H1 (cell line): ENCODE results near the gene CACNB4. TPM values are rescaled to one million over a fixed set of nuclear protein-coding genes. Genes with fewer than 3 reads are reported as not detected.

Experiments
- CTCF ChIA-PET: fragments of 300-600 bp; sonication (Branson Sonifier 250); formaldehyde crosslinking; loops from one replicate; lab custom pipeline; 2021; ENCODE audit not compliant: partially characterized antibody; lab: Charles Lee
- POLR2A ChIA-PET: fragments of 300-600 bp; sonication (Branson Sonifier 250); formaldehyde crosslinking; loops from one replicate; lab custom pipeline; 2021; ENCODE audit warnings: inconsistent platforms; ENCODE audit not compliant: partially characterized antibody; lab: Charles Lee
- DNase-seq, 2 experiments: peaks; one replicate each; pipeline versions ENCODE4 v3.0.0 to v3.0.0-alpha.2; 2010 to 2022; ENCODE audit warnings: low spot score in 2 of 2, low read depth in 1 of 2, mixed read lengths in 1 of 2
- FAIRE-seq: peaks from 2 replicates; lab custom pipeline; 2011; peaks lifted over from hg19 to GRCh38; lab: Jason Lieb, UNC
- H2AFZ ChIP-seq: 2 replicates; pipeline ENCODE4 v1.8.1; 2012; ENCODE audit warnings: low read length, inconsistent platforms
- H2AK5ac ChIP-seq: 2 replicates; pipeline ENCODE4 v1.6.1; 2013; ENCODE audit warnings: low read depth, low read length
- H2BK120ac ChIP-seq: replicated peaks from 2 replicates; pipeline ENCODE3; 2013; ENCODE audit warnings: low read depth, low read length, inconsistent platforms
- H2BK12ac ChIP-seq: 2 replicates; pipeline ENCODE4 v1.6.1; 2013; ENCODE audit warnings: low read depth, low read length
- H2BK15ac ChIP-seq: 2 replicates; pipeline ENCODE4 v1.6.1; 2013; ENCODE audit warnings: low read length
- H2BK20ac ChIP-seq: 2 replicates; pipeline ENCODE4 v1.6.1; 2013; ENCODE audit warnings: low read length
- H2BK5ac ChIP-seq: 2 replicates; pipeline ENCODE4 v1.6.1; 2013; ENCODE audit warnings: low read depth, low read length
- H3K14ac ChIP-seq: 2 replicates; pipeline ENCODE4 v1.6.1; 2013; ENCODE audit warnings: inconsistent platforms; ENCODE audit not compliant: insufficient read length
- H3K18ac ChIP-seq: 2 replicates; pipeline ENCODE4 v1.6.1; 2013; ENCODE audit warnings: low read length; ENCODE audit errors: extremely low read depth
- H3K23ac ChIP-seq: 2 replicates; pipeline ENCODE4 v1.6.1; 2013; ENCODE audit warnings: inconsistent platforms; ENCODE audit not compliant: insufficient read length
- H3K23me2 ChIP-seq: 2 replicates; pipeline ENCODE4 v1.6.1; 2013; ENCODE audit warnings: low read depth, low read length
- H3K27ac ChIP-seq: 2 replicates; pipeline ENCODE4 v1.6.1; 2011; ENCODE audit warnings: low read depth, low read length, inconsistent platforms
- H3K27me3 ChIP-seq, 4 experiments: replicated peaks in 1 of 4; 1 replicate in 1 of 4; 2 replicates in 3 of 4; pipeline versions ENCODE4 v1.6.1 to v1.8.1; 2011 to 2013; ENCODE audit warnings: low read length in 3 of 4, mild to moderate bottlenecking in 3 of 4, inconsistent platforms in 2 of 4, mixed read lengths in 2 of 4, moderate library complexity in 1 of 4; ENCODE audit not compliant: control insufficient read depth in 3 of 4, insufficient read depth in 3 of 4; ENCODE audit errors: extremely low read depth in 1 of 4
- H3K36me3 ChIP-seq, 4 experiments: 2 replicates each; pipeline versions ENCODE4 v1.6.1 to v1.8.1; 2011 to 2013; ENCODE audit warnings: mild to moderate bottlenecking in 4 of 4, low read length in 3 of 4, moderate library complexity in 2 of 4, control low read depth in 1 of 4, inconsistent platforms in 1 of 4; ENCODE audit not compliant: insufficient read depth in 4 of 4, control insufficient read depth in 2 of 4
- H3K4ac ChIP-seq: replicated peaks from 2 replicates; pipeline ENCODE3; 2013; ENCODE audit warnings: low read length, low read depth, mixed read lengths, inconsistent platforms; ENCODE audit not compliant: insufficient read length
- H3K4me1 ChIP-seq, 4 experiments: replicated peaks in 1 of 4; 1 replicate in 1 of 4; 2 replicates in 3 of 4; pipeline versions ENCODE4 v1.6.1 to v1.8.1; 2011 to 2013; ENCODE audit warnings: low read length in 3 of 4, inconsistent platforms in 2 of 4, mixed read lengths in 1 of 4; ENCODE audit not compliant: insufficient read depth in 4 of 4, control insufficient read depth in 3 of 4
- H3K4me2 ChIP-seq, 2 experiments: 2 replicates each; pipeline versions ENCODE4 v1.6.1 to v1.8.1; 2011 to 2013; ENCODE audit warnings: low read depth in 2 of 2, low read length in 2 of 2, control low read depth in 1 of 2, inconsistent platforms in 1 of 2, mild to moderate bottlenecking in 1 of 2; ENCODE audit not compliant: insufficient read depth in 1 of 2
- H3K4me3 ChIP-seq, 4 experiments: fragments of 200-600, 300-600 bp in 1 of 4; sonication (generic), shearing (Covaris generic), sonication (Bioruptor Twin) in 1 of 4; 2 replicates each; pipeline versions ENCODE4 v1.5.1 to v1.8.1; 2011 to 2016; ENCODE audit warnings: low read length in 4 of 4, low read depth in 3 of 4, control low read depth in 2 of 4, inconsistent platforms in 2 of 4, mild to moderate bottlenecking in 2 of 4, mixed read lengths in 1 of 4, moderate library complexity in 1 of 4; ENCODE audit not compliant: insufficient read depth in 2 of 4; ENCODE audit errors: extremely low read depth in 1 of 4
- H3K56ac ChIP-seq: replicated peaks from 2 replicates; pipeline ENCODE3; 2013; ENCODE audit warnings: low read depth, mild to moderate bottlenecking, mixed read lengths, low read length, inconsistent platforms; ENCODE audit not compliant: insufficient read length
- H3K79me1 ChIP-seq: 2 replicates; pipeline ENCODE4 v1.6.1; 2013; ENCODE audit warnings: low read depth, low read length, control low read depth
- H3K79me2 ChIP-seq, 2 experiments: 2 replicates each; pipeline versions ENCODE4 v1.6.1 to v1.8.1; 2012 to 2013; ENCODE audit warnings: low read length in 2 of 2, mild to moderate bottlenecking in 2 of 2, inconsistent platforms in 1 of 2; ENCODE audit not compliant: insufficient read depth in 2 of 2, control insufficient read depth in 1 of 2
- H3K9ac ChIP-seq, 4 experiments: replicated peaks in 1 of 4; 1 replicate in 1 of 4; 2 replicates in 3 of 4; pipeline versions ENCODE4 v1.6.1 to v1.8.1; 2011 to 2013; ENCODE audit warnings: low read depth in 3 of 4, low read length in 3 of 4, control low read depth in 2 of 4, mild to moderate bottlenecking in 2 of 4, moderate library complexity in 2 of 4, inconsistent platforms in 1 of 4; ENCODE audit errors: extremely low read depth in 1 of 4
- H3K9me3 ChIP-seq, 2 experiments: 2 replicates each; pipeline versions ENCODE4 v1.6.1 to v1.8.1; 2012 to 2013; ENCODE audit warnings: mild to moderate bottlenecking in 2 of 2, moderate library complexity in 2 of 2, control low read depth in 1 of 2, inconsistent platforms in 1 of 2, low read depth in 1 of 2, low read length in 1 of 2, mixed read lengths in 1 of 2; ENCODE audit not compliant: insufficient read depth in 2 of 2
- H4K20me1 ChIP-seq, 2 experiments: replicated peaks in 1 of 2; 2 replicates each; pipeline versions ENCODE3 to v1.8.1; 2011 to 2013; ENCODE audit warnings: inconsistent platforms in 2 of 2, low read length in 2 of 2, mild to moderate bottlenecking in 1 of 2; ENCODE audit not compliant: insufficient read depth in 2 of 2, control insufficient read depth in 1 of 2
- H4K5ac ChIP-seq: 2 replicates; pipeline ENCODE4 v1.6.1; 2013; ENCODE audit warnings: low read length, low read depth, mixed read lengths, inconsistent platforms; ENCODE audit not compliant: insufficient read length
- H4K8ac ChIP-seq: 2 replicates; pipeline ENCODE4 v1.8.0; 2013; ENCODE audit warnings: mild to moderate bottlenecking, moderate library complexity, low read length, inconsistent platforms; ENCODE audit not compliant: insufficient read depth; ENCODE audit errors: extremely low read depth
- H4K91ac ChIP-seq: replicated peaks from 2 replicates; pipeline ENCODE3; 2013; ENCODE audit warnings: low read length, mixed read lengths, inconsistent platforms; ENCODE audit not compliant: insufficient read length
- BCL11A ChIP-seq, 2 experiments: IDR thresholded peaks; one replicate each; pipeline ENCODE4 v1.6.1; 2011; ENCODE audit warnings: low read depth in 2 of 2, low read length in 2 of 2, mild to moderate bottlenecking in 2 of 2
- FOSL1 ChIP-seq: IDR thresholded peaks from 2 replicates; pipeline ENCODE4 v1.6.1; 2011; ENCODE audit warnings: mild to moderate bottlenecking, low read depth, low read length, moderate library complexity; ENCODE audit not compliant: insufficient read depth
- SP2 ChIP-seq: IDR thresholded peaks from 2 replicates; pipeline ENCODE4 v1.6.1; 2012; ENCODE audit warnings: mild to moderate bottlenecking, low read length, inconsistent platforms
- TEAD4 ChIP-seq: IDR thresholded peaks from 2 replicates; pipeline ENCODE4 v1.6.1; 2012; ENCODE audit warnings: low read depth, low read length, inconsistent platforms, mixed read lengths
- WGBS, 2 experiments: shearing (Covaris generic) in 1 of 2; methylation state at CpG; one replicate each; pipeline versions ENCODE4 v1.1.6 to v1.1.7; 2013 to 2015; ENCODE audit warnings: low lambda C conversion rate in 2 of 2, mixed read lengths in 2 of 2, inconsistent platforms in 1 of 2, low coverage in 1 of 2, missing lambda C conversion rate in 1 of 2; ENCODE audit not compliant: insufficient replicate concordance in 2 of 2, insufficient coverage in 1 of 2, insufficient read length in 1 of 2; ENCODE audit errors: extremely low coverage in 1 of 2, missing lambda C conversion rate in 1 of 2; 5-methylcytosine and 5-hydroxymethylcytosine counted together
- polyA plus RNA-seq, 7 experiments: library from polyadenylated mRNA; depleted of rRNA in 3 of 7; stranded (reverse) in 5 of 7; unstranded in 2 of 7; fragments of >200 nt in 5 of 7; fragments of 200-250 nt in 2 of 7; gene quantifications; 1 replicate in 5 of 7; 2 replicates in 1 of 7; 4 replicates in 1 of 7; pipeline versions ENCODE4 v1.2.1 to v1.2.3, GENCODE V29; 2011 to 2013; ENCODE audit warnings: missing spikeins in 2 of 7, mixed read lengths in 2 of 7
- total RNA-seq: library from RNA; stranded (reverse); fragmentation: NEBNext Ultra II Directional; extraction: Animal tissue kit (Norgen Biotek cat#: 25700); gene quantifications from 2 replicates; pipeline ENCODE4 v1.2.1, GENCODE V29; 2021
- TF ChIP-seq, protein P1 (sequence below): IDR thresholded peaks from 2 replicates; pipeline ENCODE4 v1.6.1; 2012; ENCODE audit warnings: low read length, inconsistent platforms
- TF ChIP-seq, protein P2 (sequence below), 3 experiments: IDR thresholded peaks; 1 replicate in 2 of 3; 2 replicates in 1 of 3; pipeline versions ENCODE4 v1.5.1 to v1.6.1; 2011; ENCODE audit warnings: low read length in 3 of 3, mild to moderate bottlenecking in 3 of 3, inconsistent platforms in 2 of 3, low read depth in 1 of 3, moderate library complexity in 1 of 3; ENCODE audit not compliant: insufficient read depth in 1 of 3; ENCODE audit errors: control extremely low read depth in 1 of 3

The CACNB4 gene
- total and polyA plus RNA-seq, 2 of the 8 experiments (the other 6 are each of a cell fraction or from before 2014, with no cell fraction given): 2.0 to 4.0 TPM

DNA sequence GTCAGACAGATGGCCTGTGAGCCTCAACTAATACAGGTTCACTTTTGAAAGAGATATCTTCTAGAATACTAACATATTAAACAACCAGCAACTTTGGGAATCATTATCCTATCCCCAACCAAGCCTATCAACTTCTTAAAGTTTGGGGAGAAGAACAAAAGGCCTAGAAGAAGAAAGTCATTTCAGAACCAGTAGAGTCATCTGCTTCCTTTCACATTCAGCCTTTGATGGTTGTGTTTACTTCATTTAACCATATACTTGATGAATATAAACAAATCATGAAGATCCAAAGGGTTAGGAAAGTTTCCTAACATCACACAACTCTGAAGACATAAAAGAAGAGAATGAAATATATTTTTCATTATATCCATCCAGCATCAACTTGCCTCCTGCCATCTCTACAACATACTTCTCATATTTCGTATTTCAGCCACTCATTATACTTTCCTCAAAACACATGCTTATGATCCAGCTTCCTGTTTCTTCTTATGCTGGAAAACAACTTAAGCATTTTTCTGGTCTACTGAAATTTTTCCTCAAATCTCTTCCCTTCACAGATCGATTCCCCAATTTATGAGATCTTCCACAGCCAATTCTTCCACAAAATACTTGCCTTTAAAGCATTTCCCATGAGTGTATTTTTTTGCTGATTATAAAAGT lies 114.3 kb downstream of the CACNB4 start:
- no peak overlapping the region for H2BK5ac ChIP-seq
- no peaks in the 10 kb centered on the region for H3K23me2 ChIP-seq
- no peak overlapping the region for H3K56ac ChIP-seq
- H3K79me2 ChIP-seq: no peaks in the 10 kb centered on the region
- H4K91ac ChIP-seq: no peak overlapping the region
- no peak overlapping the region for H3K23ac ChIP-seq
- H3K14ac ChIP-seq: no peak overlapping the region
- ChIA-PET POLR2A (no interaction called here), CTCF (interaction anchor here (1.3 to 2.1 kb wide), 4 partner anchors 8 to 31 kb away, joined by 3 to 9 read pairs (median 4); no protein-coding TSS in a partner anchor)
- no peak overlapping the region for H3K4me3 ChIP-seq
- H2AK5ac ChIP-seq: no peak overlapping the region
- no peaks in the 10 kb centered on the region for H3K4me1 ChIP-seq
- H2BK120ac ChIP-seq: no peak overlapping the region
- no peak overlapping the region for H4K5ac ChIP-seq
- H2AFZ ChIP-seq: no peak overlapping the region
- H4K8ac ChIP-seq: no peak overlapping the region
- no peaks in the 10 kb centered on the region for H3K9me3 ChIP-seq
- no peaks in the 10 kb centered on the region for H3K36me3 ChIP-seq
- H3K18ac ChIP-seq: no peak overlapping the region
- H4K20me1 ChIP-seq: no peaks in the 10 kb centered on the region
- no peaks in the 10 kb centered on the region for H3K79me1 ChIP-seq
- no peaks in the 10 kb centered on the region for H3K27me3 ChIP-seq
- no peak overlapping the region for H3K27ac ChIP-seq
- no peak for TF ChIP-seq SP2
- TF ChIP-seq FOSL1: no peak
- no peak for TF ChIP-seq TEAD4
- TF ChIP-seq, protein P1, sequence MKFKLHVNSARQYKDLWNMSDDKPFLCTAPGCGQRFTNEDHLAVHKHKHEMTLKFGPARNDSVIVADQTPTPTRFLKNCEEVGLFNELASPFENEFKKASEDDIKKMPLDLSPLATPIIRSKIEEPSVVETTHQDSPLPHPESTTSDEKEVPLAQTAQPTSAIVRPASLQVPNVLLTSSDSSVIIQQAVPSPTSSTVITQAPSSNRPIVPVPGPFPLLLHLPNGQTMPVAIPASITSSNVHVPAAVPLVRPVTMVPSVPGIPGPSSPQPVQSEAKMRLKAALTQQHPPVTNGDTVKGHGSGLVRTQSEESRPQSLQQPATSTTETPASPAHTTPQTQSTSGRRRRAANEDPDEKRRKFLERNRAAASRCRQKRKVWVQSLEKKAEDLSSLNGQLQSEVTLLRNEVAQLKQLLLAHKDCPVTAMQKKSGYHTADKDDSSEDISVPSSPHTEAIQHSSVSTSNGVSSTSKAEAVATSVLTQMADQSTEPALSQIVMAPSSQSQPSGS: no peak
- no peak for TF ChIP-seq BCL11A (IDR thresholded peaks at IDR 0.05; ENCODE audit: low read depth in 2 of 2, low read length in 2 of 2)
- TF ChIP-seq, protein P2, sequence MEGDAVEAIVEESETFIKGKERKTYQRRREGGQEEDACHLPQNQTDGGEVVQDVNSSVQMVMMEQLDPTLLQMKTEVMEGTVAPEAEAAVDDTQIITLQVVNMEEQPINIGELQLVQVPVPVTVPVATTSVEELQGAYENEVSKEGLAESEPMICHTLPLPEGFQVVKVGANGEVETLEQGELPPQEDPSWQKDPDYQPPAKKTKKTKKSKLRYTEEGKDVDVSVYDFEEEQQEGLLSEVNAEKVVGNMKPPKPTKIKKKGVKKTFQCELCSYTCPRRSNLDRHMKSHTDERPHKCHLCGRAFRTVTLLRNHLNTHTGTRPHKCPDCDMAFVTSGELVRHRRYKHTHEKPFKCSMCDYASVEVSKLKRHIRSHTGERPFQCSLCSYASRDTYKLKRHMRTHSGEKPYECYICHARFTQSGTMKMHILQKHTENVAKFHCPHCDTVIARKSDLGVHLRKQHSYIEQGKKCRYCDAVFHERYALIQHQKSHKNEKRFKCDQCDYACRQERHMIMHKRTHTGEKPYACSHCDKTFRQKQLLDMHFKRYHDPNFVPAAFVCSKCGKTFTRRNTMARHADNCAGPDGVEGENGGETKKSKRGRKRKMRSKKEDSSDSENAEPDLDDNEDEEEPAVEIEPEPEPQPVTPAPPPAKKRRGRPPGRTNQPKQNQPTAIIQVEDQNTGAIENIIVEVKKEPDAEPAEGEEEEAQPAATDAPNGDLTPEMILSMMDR (IDR thresholded peaks at IDR 0.05; ENCODE audit: control extremely low read depth in 1 of 3, insufficient read depth in 1 of 3, low read depth in 1 of 3, low read length in 3 of 3): no peak
- H2BK20ac ChIP-seq: no peak overlapping the region
- no peak overlapping the region for H2BK12ac ChIP-seq
- FAIRE-seq (no peak), DNase-seq (no peak)
- H3K4ac ChIP-seq: no peak overlapping the region
- H3K4me2 ChIP-seq: no peak overlapping the region
- 74 to 100% methylated on average over 1 to 2 of the region's 2 CpGs for WGBS, 2 experiments
- no peak overlapping the region for H2BK15ac ChIP-seq
- H3K9ac ChIP-seq: no peak overlapping the region
